ENCODE data around the gene EXD3.

Gene EXD3

DNA sequence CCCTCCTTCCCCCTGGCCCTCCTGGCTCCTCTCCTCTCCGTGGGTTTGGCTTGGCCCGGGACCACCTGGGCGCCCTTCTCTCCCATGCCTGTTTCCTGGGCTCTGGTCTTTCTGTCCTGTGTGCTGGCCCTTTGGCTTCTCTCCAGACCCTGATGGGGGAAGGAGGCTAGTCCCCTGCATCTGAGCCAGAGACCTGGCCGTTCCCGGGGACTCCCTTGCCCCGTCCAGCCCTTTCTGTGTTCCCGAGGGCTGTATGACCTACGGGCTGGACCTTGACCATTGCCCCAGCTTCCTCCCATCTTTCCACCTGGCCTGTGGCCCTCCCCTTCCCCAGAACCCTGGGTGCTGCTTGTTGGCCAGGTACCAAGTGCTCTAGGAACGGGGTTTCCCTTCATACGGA lies 159.5 kb downstream of the EXD3 start:
- no peak for TF ChIP-seq NFIC (IDR thresholded peaks at IDR 0.05)
- TF ChIP-seq CEBPB (IDR thresholded peaks at IDR 0.05) = no peak
- no peak for TF ChIP-seq MAX (IDR thresholded peaks at IDR 0.05)
- TF ChIP-seq TCF12 (IDR thresholded peaks at IDR 0.05; ENCODE audit: low read depth) = no peak
- no peak for TF ChIP-seq REST (IDR thresholded peaks at IDR 0.05; ENCODE audit: low read depth)
- no peak for TF ChIP-seq EP300 (IDR thresholded peaks at IDR 0.05; ENCODE audit: borderline replicate concordance)
- TF ChIP-seq TAF1 (IDR thresholded peaks at IDR 0.05; ENCODE audit: low read depth) = no peak
- no peak for TF ChIP-seq CREB1 (IDR thresholded peaks at IDR 0.05; ENCODE audit: low read depth)

DNA sequence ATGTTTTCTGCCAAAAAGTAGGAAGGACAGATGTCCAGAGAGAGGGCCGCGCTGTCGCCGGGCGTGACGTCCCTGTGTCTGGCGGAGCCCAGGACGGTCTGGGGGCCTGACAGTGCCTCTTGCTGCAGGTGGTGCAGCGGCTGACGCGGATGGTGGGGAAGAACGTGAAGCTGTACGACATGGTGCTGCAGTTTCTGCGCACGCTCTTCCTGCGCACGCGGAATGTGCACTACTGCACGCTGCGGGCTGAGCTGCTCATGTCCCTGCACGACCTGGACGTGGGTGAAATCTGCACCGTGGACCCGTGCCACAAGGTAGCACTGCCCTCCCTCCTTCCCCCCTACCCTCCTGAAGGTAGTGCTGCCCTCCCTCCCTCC lies 160.1 kb downstream of the EXD3 start:
- no peak for TF ChIP-seq TCF12 (IDR thresholded peaks at IDR 0.05; ENCODE audit: low read depth)
- no peak for TF ChIP-seq TEAD4 (IDR thresholded peaks at IDR 0.05)
- no peak for TF ChIP-seq CREB1 (IDR thresholded peaks at IDR 0.05; ENCODE audit: low read depth)
- TF ChIP-seq YY1 (IDR thresholded peaks at IDR 0.05; ENCODE audit: low read depth) = no peak
- TF ChIP-seq EP300 (IDR thresholded peaks at IDR 0.05; ENCODE audit: borderline replicate concordance) = no peak
- TF ChIP-seq, protein P1, sequence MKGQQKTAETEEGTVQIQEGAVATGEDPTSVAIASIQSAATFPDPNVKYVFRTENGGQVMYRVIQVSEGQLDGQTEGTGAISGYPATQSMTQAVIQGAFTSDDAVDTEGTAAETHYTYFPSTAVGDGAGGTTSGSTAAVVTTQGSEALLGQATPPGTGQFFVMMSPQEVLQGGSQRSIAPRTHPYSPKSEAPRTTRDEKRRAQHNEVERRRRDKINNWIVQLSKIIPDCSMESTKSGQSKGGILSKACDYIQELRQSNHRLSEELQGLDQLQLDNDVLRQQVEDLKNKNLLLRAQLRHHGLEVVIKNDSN (IDR thresholded peaks at IDR 0.05) = no peak

All from Ishikawa (cell line).